Metanephros (tissue), 2 donors: ENCODE data around the gene GNLY. TPM values are rescaled to one million over a fixed set of nuclear protein-coding genes. Genes with fewer than 3 reads are reported as not detected.
A peak's percentile ranks its signal among the peaks of the same experiment; 100 is the strongest.

ENCODE experiments used
- small RNA-seq: library from RNA; depleted of rRNA; stranded (forward); fragments of <200 nt; gene quantifications from one replicate; pipeline ENCODE3, GENCODE V24; 2014; ENCODE audit warnings: low replicate concordance
- total RNA-seq: library from RNA; depleted of rRNA; stranded (reverse); fragments of >200 nt; gene quantifications from one replicate; pipeline ENCODE4 v1.2.3, GENCODE V29; 2014

Gene GNLY
- not detected for total RNA-seq

GRCh38 chr2:85694052-85695025 is at the start of gene GNLY:
Gene GNLY, plus strand, starts transcription at chr2:85694358. Its CDS starts 61 bp downstream, at chr2:85694419.

GRCh38 chr2:85668009-85668856 is 25.9 kb upstream of the GNLY start, which contains the start of gene SFTPB:
Gene SFTPB, minus strand, starts transcription at chr2:85668199. Its CDS starts 16 bp downstream, at chr2:85668183.

Small RNAs within 50 kb of the gene (small RNA-seq; reads per million reads assigned to genes)
- 0.35 reads per million, percentile 41 among the genes with 10 or more reads in this experiment for gene RNU1-38P

Other genes starting within 250 kb of the GNLY start
- 129 TPM for gene MAT2A, start 155.2 kb upstream of the GNLY start, total RNA-seq
- gene GGCX, start 132.9 kb upstream of the GNLY start, total RNA-seq = 43.0 TPM
- 37.7 TPM for gene VAMP8, start 116.8 kb upstream of the GNLY start, total RNA-seq
- 11.3 TPM for gene VAMP5, start 109.9 kb upstream of the GNLY start, total RNA-seq
- gene RNF181, start 98.6 kb upstream of the GNLY start, total RNA-seq = 111 TPM
- 20.2 TPM for gene TMEM150A, start 91.7 kb upstream of the GNLY start, total RNA-seq
- gene C2orf68, start 82.3 kb upstream of the GNLY start, total RNA-seq = 57.6 TPM
- gene USP39, start 78.2 kb upstream of the GNLY start, total RNA-seq = 45.4 TPM
- 1.7 TPM for gene SFTPB, start 26.2 kb upstream of the GNLY start, total RNA-seq
- gene ATOH8, start 59.6 kb downstream of the GNLY start, total RNA-seq = 24.5 TPM
- gene ST3GAL5, start 194.6 kb downstream of the GNLY start, total RNA-seq = 19.4 TPM